Measurements from ENCODE around the gene PIGM.

PIGM gene

GRCh38 chr1:160069460-160070231 is 37.9 kb upstream of the PIGM start, which contains the start of gene KCNJ10:
Gene KCNJ10 (minus strand): TSS chr1:160070160. CDS start chr1:160042532, 27,628 bp downstream.
- H3K4me1 ChIP-seq (ENCODE audit: control insufficient read depth, insufficient read depth, low read length), result peaks cover 3% of the 10 kb centered on the region

GRCh38 chr1:160068225-160068624 is 36.4 kb upstream of the PIGM start:
- Histone ChIP-seq H3K4me3 (ENCODE audit: low read length) (no peak overlapping the region), H3K27ac (ENCODE audit: low read depth, low read length) (no peak overlapping the region), H3K36me3 (ENCODE audit: control insufficient read depth, insufficient read depth, low read length) (no peaks in the 10 kb centered on the region), H3K27me3 (ENCODE audit: control insufficient read depth, insufficient read depth, low read length) (peaks cover 6% of the 10 kb centered on the region), H3K4me1 (ENCODE audit: control insufficient read depth, insufficient read depth, low read length) (peaks cover 3% of the 10 kb centered on the region), H3K9ac (ENCODE audit: low read length) (no peak overlapping the region)

More at GRCh38 chr1:160069460-160070231, 37.9 kb upstream of the PIGM start, which contains the start of gene KCNJ10:
- no peaks in the 10 kb centered on the region for H3K36me3 ChIP-seq (ENCODE audit: control insufficient read depth, insufficient read depth, low read length)
- peak within 1 kb of the TSS; percentile 80 for H3K4me3 ChIP-seq (ENCODE audit: low read length)
- peaks cover 6% of the 10 kb centered on the region for H3K27me3 ChIP-seq (ENCODE audit: control insufficient read depth, insufficient read depth, low read length)
- H3K27ac ChIP-seq (ENCODE audit: low read depth, low read length), result no peak within 1 kb of the TSS
- H3K9ac ChIP-seq (ENCODE audit: low read length), result no peak within 1 kb of the TSS

- H3K27me3 ChIP-seq (ENCODE audit: control insufficient read depth, insufficient read depth, low read length), result peaks cover 6% of the 10 kb centered on the region
- H3K4me3 ChIP-seq (ENCODE audit: low read length), result no peak overlapping the region
- H3K27ac ChIP-seq (ENCODE audit: low read depth, low read length), result no peak overlapping the region
Observed at GRCh38 chr1:160066829-160067745, 35.3 kb upstream of the PIGM start.

GRCh38 chr1:160064746-160065145 is 33.0 kb upstream of the PIGM start:
- H3K36me3 ChIP-seq (ENCODE audit: control insufficient read depth, insufficient read depth, low read length), result no peaks in the 10 kb centered on the region
- peaks cover 3% of the 10 kb centered on the region for H3K27me3 ChIP-seq (ENCODE audit: control insufficient read depth, insufficient read depth, low read length)
- H3K4me3 ChIP-seq (ENCODE audit: low read length), result no peak overlapping the region
- H3K9ac ChIP-seq (ENCODE audit: low read length), result no peak overlapping the region
- H3K27ac ChIP-seq (ENCODE audit: low read depth, low read length), result no peak overlapping the region
- H3K4me1 ChIP-seq (ENCODE audit: control insufficient read depth, insufficient read depth, low read length), result no peaks in the 10 kb centered on the region

More at GRCh38 chr1:160066829-160067745, 35.3 kb upstream of the PIGM start:
- no peaks in the 10 kb centered on the region for H3K36me3 ChIP-seq (ENCODE audit: control insufficient read depth, insufficient read depth, low read length)
- peaks cover 3% of the 10 kb centered on the region for H3K4me1 ChIP-seq (ENCODE audit: control insufficient read depth, insufficient read depth, low read length)
- H3K9ac ChIP-seq (ENCODE audit: low read length), result no peak overlapping the region

- Histone ChIP-seq H3K4me3 (ENCODE audit: low read length) (no peak overlapping the region), H3K4me1 (ENCODE audit: control insufficient read depth, insufficient read depth, low read length) (no peaks in the 10 kb centered on the region), H3K36me3 (ENCODE audit: control insufficient read depth, insufficient read depth, low read length) (no peaks in the 10 kb centered on the region), H3K9ac (ENCODE audit: low read length) (no peak overlapping the region), H3K27me3 (ENCODE audit: control insufficient read depth, insufficient read depth, low read length) (peaks cover 3% of the 10 kb centered on the region), H3K27ac (ENCODE audit: low read depth, low read length) (no peak overlapping the region)
Observed at GRCh38 chr1:160064164-160064563, 32.4 kb upstream of the PIGM start.

GRCh38 chr1:160063176-160063575 is 31.4 kb upstream of the PIGM start:
- Histone ChIP-seq H3K9ac (ENCODE audit: low read length) (no peak overlapping the region), H3K36me3 (ENCODE audit: control insufficient read depth, insufficient read depth, low read length) (no peaks in the 10 kb centered on the region), H3K4me3 (ENCODE audit: low read length) (no peak overlapping the region), H3K27me3 (ENCODE audit: control insufficient read depth, insufficient read depth, low read length) (no peaks in the 10 kb centered on the region), H3K27ac (ENCODE audit: low read depth, low read length) (no peak overlapping the region), H3K4me1 (ENCODE audit: control insufficient read depth, insufficient read depth, low read length) (no peaks in the 10 kb centered on the region)

GRCh38 chr1:160062230-160062532 is 30.4 kb upstream of the PIGM start:
- Histone ChIP-seq H3K4me1 (ENCODE audit: control insufficient read depth, insufficient read depth, low read length) (no peaks in the 10 kb centered on the region), H3K27ac (ENCODE audit: low read depth, low read length) (no peak overlapping the region), H3K9ac (ENCODE audit: low read length) (no peak overlapping the region), H3K36me3 (ENCODE audit: control insufficient read depth, insufficient read depth, low read length) (no peaks in the 10 kb centered on the region), H3K4me3 (ENCODE audit: low read length) (no peak overlapping the region), H3K27me3 (ENCODE audit: control insufficient read depth, insufficient read depth, low read length) (no peaks in the 10 kb centered on the region)

- Histone ChIP-seq H3K27me3 (ENCODE audit: control insufficient read depth, insufficient read depth, low read length) (no peaks in the 10 kb centered on the region), H3K4me3 (ENCODE audit: low read length) (no peak overlapping the region), H3K4me1 (ENCODE audit: control insufficient read depth, insufficient read depth, low read length) (no peaks in the 10 kb centered on the region), H3K36me3 (ENCODE audit: control insufficient read depth, insufficient read depth, low read length) (no peaks in the 10 kb centered on the region), H3K9ac (ENCODE audit: low read length) (no peak overlapping the region), H3K27ac (ENCODE audit: low read depth, low read length) (no peak overlapping the region)
Observed at GRCh38 chr1:160061369-160062229, 29.8 kb upstream of the PIGM start.

GRCh38 chr1:160058087-160058486 is 26.3 kb upstream of the PIGM start:
- H3K9ac ChIP-seq (ENCODE audit: low read length), result no peak overlapping the region
- H3K36me3 ChIP-seq (ENCODE audit: control insufficient read depth, insufficient read depth, low read length), result no peaks in the 10 kb centered on the region
- no peak overlapping the region for H3K4me3 ChIP-seq (ENCODE audit: low read length)
- no peaks in the 10 kb centered on the region for H3K27me3 ChIP-seq (ENCODE audit: control insufficient read depth, insufficient read depth, low read length)
- H3K27ac ChIP-seq (ENCODE audit: low read depth, low read length), result no peak overlapping the region
- H3K4me1 ChIP-seq (ENCODE audit: control insufficient read depth, insufficient read depth, low read length), result no peaks in the 10 kb centered on the region

- H3K27ac ChIP-seq (ENCODE audit: low read depth, low read length), result no peak overlapping the region
- H3K9ac ChIP-seq (ENCODE audit: low read length), result no peak overlapping the region
- no peaks in the 10 kb centered on the region for H3K27me3 ChIP-seq (ENCODE audit: control insufficient read depth, insufficient read depth, low read length)
Observed at GRCh38 chr1:160056648-160057169, 24.9 kb upstream of the PIGM start.

GRCh38 chr1:160053548-160054365 is 22.0 kb upstream of the PIGM start:
- Histone ChIP-seq H3K9ac (ENCODE audit: low read length) (no peak overlapping the region), H3K27me3 (ENCODE audit: control insufficient read depth, insufficient read depth, low read length) (no peaks in the 10 kb centered on the region), H3K4me1 (ENCODE audit: control insufficient read depth, insufficient read depth, low read length) (no peaks in the 10 kb centered on the region), H3K27ac (ENCODE audit: low read depth, low read length) (no peak overlapping the region), H3K36me3 (ENCODE audit: control insufficient read depth, insufficient read depth, low read length) (no peaks in the 10 kb centered on the region), H3K4me3 (ENCODE audit: low read length) (no peak overlapping the region)

More at GRCh38 chr1:160056648-160057169, 24.9 kb upstream of the PIGM start:
- Histone ChIP-seq H3K4me1 (ENCODE audit: control insufficient read depth, insufficient read depth, low read length) (no peaks in the 10 kb centered on the region), H3K4me3 (ENCODE audit: low read length) (no peak overlapping the region), H3K36me3 (ENCODE audit: control insufficient read depth, insufficient read depth, low read length) (no peaks in the 10 kb centered on the region)
